UCSD-AML1 (cell line): ENCODE measurements around the gene TBCCD1.
"Not testable (repeated sequence)": the region's sequence is repeated elsewhere in the genome, so short reads cannot be mapped to it uniquely, and the experiment has no call there.

Experiments used
- DNase-seq: peaks from one replicate; lab custom pipeline; 2025; ENCODE audit not compliant: unreplicated experiment; lab: John Stamatoyannopoulos, UW

TBCCD1 gene

DNA sequence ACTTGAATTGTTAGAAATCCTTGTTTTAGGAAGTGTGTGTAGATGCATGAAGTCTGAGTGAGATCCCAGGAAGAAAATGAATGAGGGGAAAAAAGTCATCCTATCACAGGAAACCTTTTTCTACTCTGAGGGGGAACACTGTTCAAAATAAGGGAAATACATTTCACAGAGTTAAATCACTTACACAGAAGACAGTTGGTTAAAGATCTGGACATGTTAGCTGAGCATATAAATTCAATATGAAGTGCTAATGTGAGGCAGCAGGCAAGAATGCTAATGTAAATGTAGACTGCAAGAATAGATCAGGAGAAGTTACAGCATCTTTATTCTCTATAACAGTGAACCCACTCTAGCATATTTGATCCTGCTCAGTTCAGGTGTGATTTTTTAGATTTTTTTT, 2.6 kb downstream of the TBCCD1 start:
- no peak for DNase-seq

DNA sequence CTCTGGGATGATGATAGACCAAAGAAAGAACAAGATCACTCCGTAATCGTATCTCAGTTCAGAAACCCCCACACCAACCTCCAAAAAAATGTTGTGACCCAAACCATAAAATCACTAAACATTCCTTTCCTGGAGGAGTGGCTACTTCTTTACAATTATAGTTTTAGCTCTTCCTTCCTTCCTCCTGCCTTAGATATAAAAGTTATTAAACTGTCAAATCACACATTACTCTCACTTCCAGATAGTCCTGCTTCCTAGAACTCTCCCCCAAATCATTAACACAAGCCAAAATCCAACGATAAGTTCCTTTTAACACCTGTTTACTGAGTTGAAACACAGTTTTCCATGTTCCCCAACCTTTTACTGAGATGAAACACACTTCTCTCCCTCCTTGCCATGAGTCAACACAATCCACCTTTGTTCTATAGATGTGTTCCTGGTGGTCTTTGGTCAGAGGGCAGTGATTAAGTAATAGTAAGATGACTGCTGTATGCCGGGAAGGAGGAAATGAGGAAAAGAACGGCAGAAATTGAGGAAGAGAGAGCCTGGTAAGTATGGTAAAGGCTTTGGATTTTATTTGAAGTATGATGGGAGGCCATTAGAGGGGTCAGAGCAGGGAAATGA, 14.6 kb downstream of the TBCCD1 start:
- no peak for DNase-seq

DNA sequence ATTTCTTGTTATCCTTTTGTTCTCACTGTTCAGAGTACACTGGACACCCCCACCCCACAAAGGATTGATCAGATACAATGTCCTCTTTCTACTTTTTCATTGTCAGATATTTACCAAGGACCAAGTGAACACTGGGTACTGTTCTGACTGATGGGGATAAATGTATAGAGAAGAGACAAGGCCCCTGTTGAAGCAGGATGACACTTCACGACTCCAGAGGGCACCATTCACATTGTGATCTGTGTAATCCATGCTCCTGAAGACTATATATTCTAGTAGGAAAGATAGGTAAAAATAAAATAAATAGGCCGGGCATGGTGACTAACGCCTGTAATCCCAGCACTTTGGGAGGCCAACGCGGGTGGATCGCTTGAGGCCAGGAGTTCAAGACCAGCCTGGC, 15.8 kb downstream of the TBCCD1 start:
- DNase-seq, result no peak

DNA sequence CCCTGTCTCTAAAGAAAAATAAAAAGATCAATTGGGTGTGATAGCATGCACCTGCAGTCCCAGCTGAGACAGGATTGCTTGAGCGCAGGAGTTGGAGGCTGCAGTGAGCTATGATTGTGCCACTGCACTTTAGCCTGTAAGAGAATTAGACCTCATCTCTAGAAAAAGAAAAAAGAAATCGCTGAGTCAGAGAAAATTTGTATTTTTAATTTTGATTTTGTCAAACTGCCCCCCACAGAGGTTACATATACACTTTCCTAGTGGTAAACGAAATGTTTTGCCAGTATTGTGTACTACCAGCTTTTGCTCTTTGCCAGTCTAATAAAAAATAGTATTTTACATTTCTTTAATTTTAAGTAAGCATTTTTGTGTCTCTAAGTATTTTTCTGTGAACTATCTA, 17.6 kb downstream of the TBCCD1 start:
- DNase-seq, result no peak

DNA sequence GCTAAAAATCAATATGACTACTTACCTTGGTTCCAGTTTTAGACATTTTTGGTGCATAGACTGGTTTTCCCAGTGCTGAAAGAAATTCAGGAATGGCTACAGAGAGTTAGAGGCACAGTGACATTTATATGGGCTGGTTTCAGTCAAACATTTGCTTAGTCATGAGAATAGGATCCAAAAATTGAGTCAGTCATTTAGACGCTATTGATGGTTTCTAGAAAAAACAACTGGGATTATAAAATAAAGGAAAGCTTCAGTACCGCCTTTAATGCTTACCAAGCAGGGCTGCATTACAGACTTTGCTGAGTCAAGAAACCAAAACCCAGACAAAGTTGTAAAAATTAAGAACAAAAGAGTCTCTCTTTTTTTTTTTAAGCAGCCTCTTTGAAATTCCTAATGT, 22.9 kb downstream of the TBCCD1 start, which contains the start of gene CRYGS:
Gene CRYGS, minus strand, starts transcription at position 100 of the 400 bp plus-strand sequence. Its CDS starts 54 bp downstream, at position 46.
- DNase-seq, result no peak

DNA sequence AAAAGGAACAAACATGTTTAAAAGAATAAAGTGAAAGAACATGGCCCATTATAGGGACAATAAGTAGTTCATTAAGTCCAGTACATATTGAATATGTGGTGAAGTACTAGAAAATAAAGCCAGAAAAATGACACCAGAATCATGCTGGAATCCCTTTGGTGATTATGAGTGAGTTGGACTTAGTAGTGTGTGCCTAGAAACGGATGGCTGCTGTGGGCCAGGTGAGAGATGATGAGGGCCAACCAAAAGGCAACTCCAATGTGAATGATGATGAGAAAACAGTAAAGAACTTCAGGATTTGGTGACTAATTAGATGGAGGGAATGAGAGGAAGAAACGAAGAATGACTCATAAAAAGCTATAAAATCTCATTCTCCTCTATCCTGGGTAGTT, 26.3 kb downstream of the TBCCD1 start:
- no peak for DNase-seq

DNA sequence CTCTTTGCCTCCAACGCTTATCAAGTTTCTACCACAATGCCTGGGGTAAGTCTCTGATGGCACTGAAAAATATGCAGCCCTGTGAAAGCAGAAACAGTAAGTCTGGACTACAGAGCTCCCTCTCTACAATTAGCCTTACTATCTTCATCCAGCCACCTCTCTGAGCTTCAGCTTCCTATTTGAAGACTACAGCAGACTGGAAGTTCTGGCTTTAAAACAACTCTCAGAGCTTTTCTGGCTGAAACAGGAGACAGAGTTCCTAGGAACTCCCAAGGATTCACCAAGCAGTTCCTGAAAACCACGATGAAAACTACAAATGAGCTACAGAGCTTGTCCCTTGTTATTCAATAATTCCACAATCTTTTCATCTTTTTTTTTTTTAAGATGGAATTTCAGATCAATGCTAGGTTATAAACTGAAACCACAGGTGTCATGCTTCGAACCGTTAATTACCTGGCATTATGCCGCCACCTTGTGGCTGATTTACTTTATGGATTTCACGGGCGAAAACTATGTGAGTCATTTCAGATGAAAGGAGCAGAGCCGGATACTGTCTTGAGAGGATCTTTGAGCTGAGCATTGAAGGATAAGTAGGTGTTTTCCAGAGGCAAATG, 26.8 kb downstream of the TBCCD1 start:
- DNase-seq, result peak; percentile 51

DNA sequence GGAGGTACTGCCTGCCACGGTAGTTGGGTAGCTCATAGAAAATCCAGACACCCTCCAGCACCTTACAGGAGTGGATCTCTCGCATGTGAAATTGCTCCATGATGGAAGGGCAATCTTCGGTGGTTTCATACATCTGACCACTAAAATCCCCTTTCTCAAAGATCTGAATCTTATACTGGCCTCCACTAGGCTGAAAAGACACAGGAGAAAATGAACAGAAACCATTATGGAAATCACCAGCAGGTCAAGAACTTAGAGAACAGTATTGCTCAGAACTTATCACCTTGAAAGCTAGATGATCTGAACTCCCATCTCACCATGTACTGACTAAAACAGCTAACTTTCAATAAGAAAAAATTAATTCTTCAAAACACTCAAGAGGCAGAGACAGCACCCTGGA, 28.4 kb downstream of the TBCCD1 start:
- no peak for DNase-seq

DNA sequence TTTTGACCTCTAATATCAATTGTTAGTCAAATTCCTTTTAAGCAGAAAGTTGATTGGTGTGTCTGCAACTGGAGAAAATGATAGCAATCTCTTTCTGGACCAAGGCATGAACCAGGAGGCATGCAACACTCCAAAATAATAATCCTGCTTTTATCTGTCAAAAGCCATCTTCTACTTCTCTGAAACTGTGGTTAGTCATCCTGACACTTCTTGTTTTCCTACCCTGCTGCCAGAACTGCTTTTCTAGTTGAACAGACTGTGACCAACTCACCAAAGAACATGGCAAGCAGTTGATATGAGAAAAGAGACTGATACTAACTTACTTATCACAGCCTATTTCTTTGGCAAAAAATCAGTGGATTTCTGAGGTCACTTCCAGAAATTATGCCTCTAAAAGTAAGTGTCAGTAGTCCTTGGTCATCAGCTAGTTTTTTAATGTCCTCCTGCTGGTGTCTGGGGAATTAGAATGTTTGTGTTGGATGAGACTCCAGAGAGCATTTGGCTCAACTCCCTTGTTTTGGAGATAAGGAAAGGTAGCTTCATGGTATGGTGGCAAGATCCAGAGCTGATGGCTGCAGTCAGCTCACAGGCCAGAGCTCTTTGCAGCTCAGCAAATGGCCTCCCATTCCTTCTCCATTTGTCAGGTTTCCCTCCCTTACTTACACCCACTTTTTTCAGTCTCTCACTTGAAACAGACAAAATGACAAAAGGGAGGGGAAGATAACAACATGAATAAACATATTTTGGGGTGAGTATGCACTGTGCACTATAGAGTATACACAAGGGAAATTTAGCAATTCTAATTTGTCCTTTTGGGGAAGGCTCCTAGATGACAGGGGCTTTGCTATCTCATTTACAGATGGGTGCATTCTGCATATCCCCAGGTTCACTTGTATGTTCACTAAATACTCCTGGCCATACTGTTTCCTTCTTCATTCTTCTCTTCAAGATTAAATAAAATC, 30.0 kb downstream of the TBCCD1 start:
- no peak for DNase-seq

DNA sequence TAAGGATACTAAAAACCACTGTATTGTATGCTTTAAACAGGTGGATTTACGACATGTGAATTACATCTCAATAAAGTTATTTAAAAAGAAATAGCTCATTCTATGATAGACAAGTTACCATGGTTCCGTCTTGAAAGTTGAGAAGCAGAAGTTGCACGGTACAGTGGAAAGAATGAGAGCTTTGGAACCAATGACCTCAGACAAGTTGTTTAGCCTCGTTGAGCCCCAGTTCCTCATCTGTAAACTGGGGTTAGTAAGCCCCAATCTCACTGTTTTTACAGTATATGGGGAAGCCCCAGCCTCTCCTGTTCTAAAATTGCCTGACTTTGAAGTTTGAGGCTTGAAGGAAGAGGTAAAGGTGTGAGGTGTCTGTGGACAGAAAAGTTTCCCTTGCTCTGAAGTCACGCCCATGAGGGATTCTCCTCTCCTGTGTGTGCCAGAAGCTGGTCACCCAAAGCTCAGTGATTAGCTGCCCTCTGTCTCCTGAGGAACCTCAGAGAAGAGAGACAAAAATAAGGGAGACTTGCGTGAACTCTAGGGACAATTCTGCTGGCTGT, 32.9 kb downstream of the TBCCD1 start:
- DNase-seq, result no peak

DNA sequence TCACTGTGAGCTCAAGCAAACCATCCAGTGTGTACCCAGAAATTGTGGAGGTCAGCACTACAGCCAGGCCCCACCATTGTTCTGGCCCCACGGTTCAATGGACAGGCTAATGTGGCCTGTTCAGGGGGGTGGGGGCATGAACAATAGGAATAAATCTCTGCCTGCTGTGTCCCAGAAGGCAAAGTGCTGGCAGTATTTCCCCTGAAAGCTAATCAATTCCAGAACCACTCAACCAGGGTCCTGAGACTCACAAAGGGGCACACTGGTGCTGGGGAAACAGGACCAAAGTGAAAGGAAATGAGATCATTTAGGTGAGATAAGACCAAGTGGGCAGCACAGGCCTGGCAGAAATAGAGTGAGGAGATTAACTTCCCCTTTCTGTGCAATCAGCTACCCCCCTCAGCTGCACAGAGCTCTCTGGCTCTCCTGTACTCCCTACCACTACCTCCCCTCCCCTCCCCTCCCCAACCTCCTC, 34.5 kb downstream of the TBCCD1 start:
- peak; percentile 34 for DNase-seq

DNA sequence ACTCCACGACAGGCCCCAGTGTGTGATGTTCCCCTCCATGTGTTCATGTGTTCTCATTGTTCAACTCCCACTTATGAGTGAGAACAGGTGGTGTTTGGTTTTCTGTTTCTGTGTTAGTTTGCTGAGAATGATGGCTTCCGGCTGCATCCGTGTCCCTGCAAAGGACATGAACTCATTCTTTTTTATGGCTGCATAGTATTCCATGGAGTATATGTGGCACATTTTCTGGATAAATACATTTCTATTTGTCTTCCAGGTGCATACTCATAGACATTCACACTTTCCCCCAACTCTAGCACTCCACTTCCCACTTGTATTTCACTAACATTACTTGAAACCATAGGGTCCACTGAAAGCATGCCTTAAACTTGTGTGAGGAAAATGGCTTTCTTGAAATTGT, 35.4 kb downstream of the TBCCD1 start:
- DNase-seq, result not testable (repeated sequence)

DNA sequence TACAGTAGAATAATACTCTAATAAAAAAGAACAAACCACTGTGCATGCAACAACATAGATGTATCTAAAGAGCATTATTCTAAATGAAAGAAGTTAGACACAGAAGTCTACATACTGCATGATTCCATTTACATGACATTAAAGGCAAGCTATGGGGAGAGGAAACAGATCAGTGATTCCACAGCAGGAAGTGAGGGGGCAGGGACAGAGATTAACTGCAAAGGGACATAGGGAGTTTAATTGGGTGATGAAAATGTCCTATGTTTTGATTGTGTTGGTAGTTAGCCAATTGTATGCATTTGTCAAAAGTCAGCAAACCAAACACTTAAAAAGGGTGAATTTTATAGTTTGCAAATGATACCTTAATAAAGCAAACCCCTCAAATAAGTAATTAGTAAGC, 36.7 kb downstream of the TBCCD1 start:
- no peak for DNase-seq

DNA sequence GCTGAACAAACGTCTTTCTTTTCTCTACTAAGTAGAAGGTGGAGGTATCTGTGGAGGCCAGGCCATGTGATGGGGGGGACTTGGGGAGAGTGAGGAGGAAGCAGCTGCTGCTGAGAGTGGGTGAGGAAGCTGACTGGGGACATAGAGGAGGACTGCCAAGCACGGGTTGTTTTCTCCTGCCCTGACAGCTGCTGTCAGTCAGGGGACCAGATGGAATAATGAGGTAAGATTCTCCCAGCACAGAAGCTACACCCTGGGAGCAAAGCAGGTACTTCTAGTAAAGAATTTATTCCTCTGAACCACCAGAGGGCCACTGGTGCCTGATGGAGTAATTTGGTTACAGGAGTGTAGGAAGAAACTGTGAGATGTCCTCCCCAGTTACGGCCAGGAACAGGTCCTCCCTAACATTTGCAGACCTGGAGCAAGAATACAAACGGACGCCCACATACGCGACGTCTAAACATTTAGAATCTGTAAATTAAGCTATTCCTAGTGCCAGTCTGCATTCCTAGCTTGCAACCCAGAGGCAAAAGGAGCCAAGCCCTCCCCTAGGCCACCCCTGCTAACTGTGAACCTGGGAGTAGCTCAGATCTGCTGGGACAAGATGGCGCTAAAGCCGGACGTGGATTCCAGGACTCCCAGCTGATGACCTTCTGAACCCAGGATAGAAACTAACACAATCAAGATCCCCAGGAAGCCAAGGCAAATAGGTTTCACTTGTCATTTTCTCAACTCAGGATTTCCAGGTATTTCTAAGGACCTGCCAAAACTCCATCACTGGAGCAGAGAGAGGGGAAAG, 37.7 kb downstream of the TBCCD1 start:
- peak; percentile 43 for DNase-seq

DNA sequence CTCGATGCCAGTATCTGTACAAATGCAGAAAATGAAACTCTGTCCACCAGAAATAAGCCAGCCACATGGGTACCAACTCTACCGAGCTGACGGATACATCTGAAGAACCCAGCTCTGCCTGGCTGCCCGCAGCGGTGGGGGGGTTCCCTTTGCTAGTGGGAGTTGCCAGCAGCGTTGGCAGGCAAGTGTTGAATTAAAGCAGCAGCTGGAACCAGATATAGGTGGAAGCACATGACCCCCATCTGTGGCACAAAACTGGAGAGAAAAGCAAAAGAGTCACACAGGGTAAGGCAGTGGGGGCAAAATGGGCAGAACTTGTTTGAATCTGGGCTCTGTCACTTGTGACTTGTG, 40.9 kb downstream of the TBCCD1 start:
- no peak for DNase-seq

DNA sequence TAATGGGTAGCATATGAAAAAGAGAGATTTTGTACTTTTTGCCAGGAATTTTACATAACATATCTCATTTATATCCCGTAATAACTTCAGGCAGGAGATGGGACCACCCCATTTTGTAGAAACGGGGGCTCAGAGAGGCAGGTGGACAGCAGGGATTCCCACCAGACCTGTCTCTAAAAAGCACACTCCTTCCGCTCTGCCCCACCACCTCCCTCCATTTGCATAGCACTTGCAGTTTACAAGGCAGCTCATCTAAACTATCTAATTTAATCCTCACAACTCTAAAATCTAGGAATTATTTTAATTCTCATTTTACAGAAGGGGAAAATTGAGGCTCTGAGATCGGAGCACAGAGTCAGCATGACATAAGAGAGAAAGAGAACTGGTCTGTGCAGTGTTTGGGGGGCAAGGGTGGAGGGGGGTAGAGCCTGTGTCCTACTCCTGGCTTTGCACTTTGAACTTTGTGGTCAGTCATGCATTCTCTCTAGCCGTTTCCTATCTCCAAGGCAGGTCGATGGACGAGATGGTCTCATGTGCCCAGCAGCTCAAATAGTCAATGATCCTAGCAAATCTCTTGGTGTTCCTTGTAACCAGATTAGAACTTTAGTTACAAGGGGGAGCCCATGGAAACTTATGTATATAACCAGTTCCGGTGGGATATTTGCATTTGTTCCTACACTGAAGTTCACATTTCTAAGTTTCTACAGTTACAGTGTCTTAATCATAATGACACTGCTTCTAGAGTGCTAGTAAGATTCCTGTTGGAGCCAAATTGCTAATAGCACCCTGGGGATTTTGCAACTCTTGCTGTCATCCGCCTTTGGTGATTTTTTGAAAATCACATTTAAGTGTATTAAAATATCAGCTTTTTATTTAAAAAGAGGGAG, 41.5 kb downstream of the TBCCD1 start:
- DNase-seq, result no peak

DNA sequence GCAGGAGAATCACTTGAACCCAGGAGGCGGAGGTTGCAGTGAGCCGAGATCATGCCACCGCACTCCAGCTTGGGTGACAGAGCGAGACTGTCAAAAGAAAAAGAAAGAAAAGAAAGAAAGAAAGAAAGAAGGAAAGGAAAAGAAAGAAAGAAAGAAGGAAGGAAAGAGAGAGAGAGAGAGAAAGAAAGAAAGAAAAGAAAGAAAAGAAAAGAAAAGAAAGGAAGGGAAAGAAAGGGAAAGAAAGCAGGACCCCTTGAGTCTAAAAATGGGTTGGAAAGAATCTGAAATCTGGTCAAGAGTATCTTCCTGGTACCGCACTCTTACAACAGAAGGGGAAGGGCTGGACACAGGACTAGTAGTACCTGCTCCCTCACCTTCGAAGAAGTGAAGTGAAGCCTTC, 42.5 kb downstream of the TBCCD1 start:
- DNase-seq, result no peak

DNA sequence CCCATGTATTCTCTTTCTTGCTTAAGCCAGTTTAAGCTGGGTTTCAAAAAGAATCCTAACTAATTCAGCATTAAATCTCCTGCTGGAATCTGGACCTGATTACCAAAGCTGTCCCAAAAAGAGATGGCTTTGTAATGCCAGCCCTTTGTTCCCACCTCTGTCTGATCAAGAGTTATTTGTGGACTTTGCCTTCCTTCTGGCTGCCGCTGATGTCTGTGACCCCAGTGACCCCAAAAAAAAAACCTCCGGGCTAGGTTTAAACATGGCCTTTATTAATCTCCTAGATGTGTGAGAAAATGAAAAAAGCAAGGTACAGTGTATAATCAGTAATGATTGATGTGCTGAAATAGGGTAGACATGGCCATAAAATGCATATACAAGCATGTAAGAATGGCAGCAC, 43.7 kb downstream of the TBCCD1 start:
- no peak for DNase-seq

DNA sequence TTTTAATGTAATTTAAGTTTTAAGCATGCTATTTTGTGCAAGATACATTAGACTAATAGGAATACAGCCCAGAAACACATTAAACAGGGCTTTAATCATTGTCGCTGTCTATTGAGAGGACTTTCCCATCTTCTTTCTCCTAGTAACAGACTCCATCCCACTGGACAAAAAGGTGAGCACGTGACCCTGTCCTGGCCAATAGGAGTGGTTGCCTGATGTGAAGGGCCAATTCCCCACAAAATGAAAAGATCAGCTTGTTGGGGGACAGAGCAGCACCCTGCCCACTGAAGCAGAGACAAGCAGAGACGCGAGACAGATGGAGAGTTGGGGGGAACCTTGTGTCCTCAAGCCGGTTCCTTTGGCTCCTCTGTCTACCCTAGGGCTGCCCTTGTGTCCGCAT, 44.1 kb downstream of the TBCCD1 start:
- DNase-seq, result no peak
